Vein endothelial cell (primary cell): ENCODE measurements around the gene ERCC2. TPM values are rescaled to one million over a fixed set of nuclear protein-coding genes. Genes with fewer than 3 reads are reported as not detected.

Experiments
- total RNA-seq: library from RNA; depleted of rRNA; stranded (reverse); fragments of >200 nt; gene quantifications from 2 replicates; pipeline ENCODE4 v1.2.3, GENCODE V29; 2012

The ERCC2 gene
- total RNA-seq, result 35.6 and 61.1 TPM in 2 replicates

DNA sequence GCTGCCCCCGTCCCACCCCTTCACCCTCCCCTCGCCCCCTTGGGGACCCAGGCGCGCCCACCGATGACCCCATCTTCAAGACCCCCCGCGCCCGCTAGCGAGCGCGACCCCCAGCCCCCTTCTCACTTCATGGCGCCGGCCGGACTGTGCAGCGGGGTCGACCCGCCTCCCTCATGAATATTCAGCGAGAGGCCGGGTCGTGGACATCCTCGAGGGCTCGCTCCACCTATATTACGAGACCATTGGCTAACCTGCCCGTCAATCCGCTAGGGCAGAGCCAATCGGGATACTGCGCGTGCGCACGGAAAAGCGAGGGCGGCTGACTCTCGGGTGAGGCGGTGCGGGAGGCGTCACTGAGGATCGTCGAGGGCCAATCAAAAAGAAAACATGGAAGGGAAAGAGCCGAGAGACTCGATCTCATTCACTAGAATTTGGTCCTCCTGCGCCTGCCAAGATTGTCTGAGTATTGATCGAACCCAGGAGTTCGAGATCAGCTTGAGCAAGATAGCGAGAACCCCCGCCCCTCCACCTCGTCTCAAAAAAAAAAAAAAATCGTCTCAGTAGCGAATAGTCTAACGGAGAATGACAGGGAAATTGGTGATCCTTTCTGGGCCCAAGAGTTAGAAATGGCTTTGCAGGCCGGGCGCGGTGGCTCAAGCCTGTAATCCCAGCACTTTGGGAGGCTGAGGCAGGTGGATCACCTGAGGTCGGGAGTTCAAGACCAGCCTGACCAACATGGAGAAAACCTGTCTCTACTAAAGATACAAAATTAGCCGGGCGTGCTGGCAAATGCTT is at the start of gene ERCC2:
TSS of gene ERCC2 (minus strand) at position 164 of the 795 bp plus-strand sequence. CDS start at position 131, 33 bp downstream.

DNA sequence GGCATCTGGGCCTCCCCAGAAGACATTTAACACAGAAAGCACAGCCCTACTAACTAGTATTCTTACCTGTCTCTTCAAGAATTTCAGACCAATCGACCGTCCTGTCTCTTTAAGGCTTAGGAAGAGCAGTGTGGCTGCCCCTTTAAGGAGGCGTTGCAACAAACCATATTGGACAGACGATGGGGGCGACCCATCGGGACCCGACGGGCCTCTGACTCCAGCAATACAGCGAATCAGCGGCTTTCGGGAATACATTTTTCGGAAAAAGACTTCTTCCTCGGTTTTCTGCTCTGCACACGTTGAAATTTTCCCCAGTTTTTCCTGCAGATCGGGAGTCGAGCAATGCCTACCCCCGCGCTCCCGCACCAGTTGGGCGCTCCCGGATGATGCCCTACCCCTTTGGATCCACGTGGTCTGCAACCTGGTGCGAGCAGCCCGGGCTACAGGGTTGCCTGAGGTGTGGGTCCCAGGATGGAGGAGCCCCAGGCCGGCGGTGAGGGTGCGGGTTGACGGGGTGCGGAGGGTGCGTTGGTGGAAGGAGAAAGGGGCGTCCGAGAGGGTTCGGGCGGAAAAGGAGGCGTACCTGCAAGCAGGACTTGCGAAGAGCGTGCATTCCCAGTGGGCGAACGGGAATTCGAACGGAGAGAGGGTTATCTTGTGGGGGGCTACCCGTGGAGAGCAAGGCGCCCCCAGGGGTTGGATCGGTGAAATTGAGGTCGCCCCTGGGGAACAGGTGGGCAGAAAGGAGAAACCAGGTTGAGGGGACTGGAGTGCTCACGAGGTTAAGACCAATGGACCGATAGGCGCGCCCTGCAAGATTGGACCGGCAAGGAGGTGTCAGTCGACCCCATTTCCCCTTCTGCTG is 36.1 kb upstream of the ERCC2 start, which contains the start of gene POLR1G:
TSS of gene POLR1G (plus strand) at position 419 of the 865 bp plus-strand sequence. CDS start at position 472, 53 bp downstream.

DNA sequence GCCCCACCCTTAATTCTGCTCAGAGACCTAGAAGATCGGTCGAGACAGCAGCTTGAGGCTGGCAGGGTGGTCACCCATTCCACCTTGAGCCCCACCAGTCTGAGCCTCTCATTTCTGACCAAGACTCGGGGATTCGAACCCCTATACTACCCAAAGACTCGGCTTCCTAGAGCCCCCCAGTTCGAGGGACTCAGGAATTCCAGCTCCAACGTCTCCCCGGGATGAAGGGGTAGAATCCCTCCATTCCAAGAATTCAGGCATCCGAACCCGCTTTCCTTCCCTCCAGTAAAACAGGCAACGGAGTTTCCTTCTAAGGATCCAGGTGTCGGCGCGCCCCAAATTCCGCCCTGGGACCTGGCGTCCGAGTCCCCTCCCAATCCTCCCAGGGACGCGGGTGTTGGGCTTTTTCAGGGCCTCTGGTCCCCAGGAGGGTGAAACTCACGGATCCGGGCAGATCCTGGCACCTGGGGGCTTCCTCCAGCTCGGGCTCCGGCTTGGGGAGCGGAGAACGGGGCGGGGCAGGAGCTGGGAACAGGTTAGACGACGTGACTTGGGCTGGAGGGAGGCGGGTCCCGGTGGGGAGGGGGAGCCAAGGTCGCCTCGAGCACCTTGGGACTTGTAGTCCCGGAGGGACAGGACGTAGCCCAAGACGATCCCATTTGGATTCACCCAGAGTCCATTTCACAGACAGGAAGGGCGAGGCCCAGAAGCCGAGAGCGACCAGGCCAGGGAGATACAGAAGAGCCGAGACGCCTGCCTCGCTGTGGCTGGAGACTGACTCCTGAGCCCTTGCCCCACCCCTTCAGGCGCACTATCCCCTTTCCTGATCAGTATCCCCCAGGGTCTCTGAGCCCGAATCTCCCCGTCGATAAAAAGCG is 34.4 kb upstream of the ERCC2 start, which contains the start of gene PPP1R13L:
TSS of gene PPP1R13L (minus strand) at position 513 of the 878 bp plus-strand sequence. CDS start 6,751 bp downstream, outside the sequence.

DNA sequence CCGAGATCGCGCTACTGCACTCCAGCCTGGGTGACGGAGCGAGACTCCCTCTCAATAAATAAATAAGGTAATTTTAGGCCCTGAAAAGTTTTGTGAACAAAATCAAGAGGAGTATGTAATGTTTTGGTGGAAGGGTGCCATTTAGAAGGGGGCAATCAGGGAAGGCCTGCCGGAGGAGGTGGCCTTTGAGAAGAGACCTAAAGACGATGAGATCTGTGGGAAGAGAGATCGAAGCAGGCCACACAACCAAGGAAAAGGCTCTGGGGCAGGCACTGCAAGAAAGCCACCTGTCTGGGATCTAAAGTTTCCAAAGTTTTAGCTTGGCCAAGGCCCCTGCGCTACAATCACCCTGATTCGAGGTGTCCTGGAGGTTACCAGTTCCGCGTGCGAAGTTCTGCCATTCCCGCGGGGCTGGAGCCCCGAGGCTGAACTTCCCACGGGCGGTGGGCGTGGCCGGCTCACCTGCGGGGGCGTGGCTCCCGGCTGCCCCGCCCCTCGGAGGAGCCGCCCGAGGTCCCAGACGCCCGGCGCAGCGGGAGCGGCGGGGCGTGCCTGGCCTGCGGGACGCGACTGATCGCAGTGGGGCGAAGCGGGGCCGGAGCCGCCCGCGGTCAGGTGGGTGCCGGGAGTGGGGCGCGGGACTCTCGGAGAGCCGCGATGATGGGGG is 30.0 kb downstream of the ERCC2 start, which contains the start of gene KLC3:
TSS of gene KLC3 (plus strand) at position 519 of the 667 bp plus-strand sequence. CDS start 4,792 bp downstream, outside the sequence.

DNA sequence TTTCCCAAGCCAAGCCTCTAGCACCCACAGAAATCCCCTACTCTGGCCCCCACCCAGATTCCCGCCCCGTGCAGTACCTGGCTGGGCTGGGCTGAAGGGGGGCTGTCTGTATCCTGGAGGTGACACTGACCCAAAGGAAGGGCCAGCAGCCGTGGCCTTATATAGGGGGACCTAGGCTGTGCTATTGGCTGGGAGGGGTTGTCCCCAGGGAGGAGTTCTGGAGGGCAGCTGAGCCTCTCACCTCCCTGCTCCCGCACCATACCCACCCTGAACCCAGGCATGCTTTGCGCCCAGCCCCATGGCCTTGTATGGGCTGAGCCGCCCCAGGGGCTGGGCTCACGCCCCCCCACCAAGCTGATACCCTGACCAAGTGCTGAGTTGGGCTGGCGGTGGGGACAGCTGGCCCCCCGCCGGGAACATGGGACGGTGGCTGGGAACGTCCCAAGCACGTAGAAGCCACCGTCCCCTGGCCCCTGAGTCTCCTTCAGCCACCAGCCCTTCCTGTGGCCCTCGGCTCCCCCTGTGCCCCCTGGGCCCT is 47.6 kb downstream of the ERCC2 start, which contains the start of gene CKM:
TSS of gene CKM (minus strand) at position 132 of the 538 bp plus-strand sequence. CDS start 3,162 bp downstream, outside the sequence.

Other genes with a start within 250 kb of the ERCC2 start
- 0.65 TPM in 1 of 2 replicates, not detected in the other for gene NKPD1, start 209.6 kb downstream of the ERCC2 start, total RNA-seq
- 11.9 and 28.4 TPM in 2 replicates for gene TRAPPC6A, start 192.3 kb downstream of the ERCC2 start, total RNA-seq
- gene BLOC1S3, start 191.8 kb downstream of the ERCC2 start, total RNA-seq, result 8.8 and 9.1 TPM in 2 replicates
- 0.38 and 1.6 TPM in 2 replicates for gene EXOC3L2, start 125.2 kb downstream of the ERCC2 start, total RNA-seq
- 20.4 and 32.7 TPM in 2 replicates for gene MARK4, start 119.3 kb downstream of the ERCC2 start, total RNA-seq
- not detected in 2 replicates for gene CKM, start 47.7 kb downstream of the ERCC2 start, total RNA-seq
- 0.33 TPM in 1 of 2 replicates, not detected in the other for gene KLC3, start 29.8 kb downstream of the ERCC2 start, total RNA-seq
- 24.6 and 24.8 TPM in 2 replicates for gene PPP1R13L, start 34.5 kb upstream of the ERCC2 start, total RNA-seq
- gene POLR1G, start 36.1 kb upstream of the ERCC2 start, total RNA-seq, result 20.9 and 27.5 TPM in 2 replicates
- gene ERCC1, start 53.3 kb upstream of the ERCC2 start, total RNA-seq, result 84.4 and 98.3 TPM in 2 replicates
- gene FOSB, start 97.4 kb upstream of the ERCC2 start, total RNA-seq, result 0.48 and 0.65 TPM in 2 replicates
- 6.1 and 13.1 TPM in 2 replicates for gene RTN2, start 126.5 kb upstream of the ERCC2 start, total RNA-seq
- 2.0 and 2.3 TPM in 2 replicates for gene PPM1N, start 127.9 kb upstream of the ERCC2 start, total RNA-seq
- 195 and 198 TPM in 2 replicates for gene VASP, start 136.9 kb upstream of the ERCC2 start, total RNA-seq
- 15.0 and 15.4 TPM in 2 replicates for gene OPA3, start 214.2 kb upstream of the ERCC2 start, total RNA-seq
- gene GPR4, start 231.6 kb upstream of the ERCC2 start, total RNA-seq, result 5.2 and 6.7 TPM in 2 replicates